Tibial artery (tissue), 4 donors: ENCODE data around the gene RPUSD4.

ENCODE experiments used
- DNase-seq, 2 donors: peaks; one replicate each; pipeline ENCODE4 v3.0.0-alpha.2; 2019
- H3K27ac ChIP-seq, 2 donors: fragments of 200-600 bp; sonication (generic) in 1 of 2; 1 replicate in 1 of 2; 2 replicates in 1 of 2; pipeline ENCODE4 v1.5.1; 2018 to 2019; ENCODE audit warnings: mild to moderate bottlenecking in 1 of 2
- H3K27me3 ChIP-seq, 2 donors: fragments of 200-600 bp; sonication (generic) in 1 of 2; one replicate each; pipeline versions ENCODE4 v1.5.1 to v1.6.0; 2016 to 2019
- H3K36me3 ChIP-seq, 3 donors: fragments of 200-600 bp; sonication (generic) in 2 of 3; one replicate each; pipeline ENCODE4 v1.5.1; 2016 to 2019; ENCODE audit warnings: mild to moderate bottlenecking in 2 of 3
- H3K4me1 ChIP-seq, 4 donors: fragments of 200-600 bp; sonication (generic) in 2 of 4; 1 replicate in 3 of 4; 2 replicates in 1 of 4; pipeline ENCODE4 v1.5.1; 2016 to 2019
- H3K4me3 ChIP-seq, 2 donors: fragments of 200-600 bp; sonication (generic) in 1 of 2; 1 replicate in 1 of 2; 2 replicates in 1 of 2; pipeline ENCODE4 v1.5.1; 2018 to 2019; ENCODE audit warnings: mild to moderate bottlenecking in 2 of 2
- H3K9me3 ChIP-seq, 3 donors: fragments of 200-600 bp; sonication (generic) in 1 of 3; one replicate each; pipeline ENCODE4 v1.5.1; 2016 to 2019
- CTCF ChIP-seq, 2 experiments: fragments of 200-600 bp in 1 of 2; fragments of 450-650 bp in 1 of 2; IDR thresholded peaks; one replicate each; pipeline ENCODE4 v1.5.1; 2017 to 2019; ENCODE audit warnings: antibody characterized with exemption in 2 of 2, mild to moderate bottlenecking in 1 of 2, moderate library complexity in 1 of 2
- intact Hi-C: fragments of 100-400 bp; cut with DNase I; formaldehyde crosslinking; loops from one replicate; pipeline ENCODE4 v1.15.0; 2023; ENCODE audit warnings: low total_unique reads

RPUSD4 gene

GRCh38 chr11:126164781-126165180 is 46.7 kb downstream of the RPUSD4 start:
- peaks cover 0 to 8% (median 4%) of the 10 kb centered on the region in 4 donors for H3K4me1 ChIP-seq
- no peaks in the 10 kb centered on the region for H3K9me3 ChIP-seq
- H3K4me3 ChIP-seq: no peak overlapping the region
- no peaks in the 10 kb centered on the region for H3K36me3 ChIP-seq
- H3K27me3 ChIP-seq: peaks cover 0 to 8% of the 10 kb centered on the region in 2 donors
- H3K27ac ChIP-seq: no peak overlapping the region
- no peak for DNase-seq
- intact Hi-C loops: no loop called here
- TF ChIP-seq CTCF (IDR thresholded peaks at IDR 0.05): no peak

GRCh38 chr11:126163779-126164178 is 47.7 kb downstream of the RPUSD4 start:
- Histone ChIP-seq H3K27ac (no peak overlapping the region), H3K4me3 (no peak overlapping the region), H3K36me3 (no peaks in the 10 kb centered on the region), H3K9me3 (no peaks in the 10 kb centered on the region), H3K4me1 (peaks cover 0 to 8% (median 4%) of the 10 kb centered on the region in 4 donors), H3K27me3 (peaks cover 0 to 9% of the 10 kb centered on the region in 2 donors)
- DNase-seq: no peak
- intact Hi-C loops: no loop called here
- no peak for TF ChIP-seq CTCF (IDR thresholded peaks at IDR 0.05)

GRCh38 chr11:126163074-126163700 is 48.3 kb downstream of the RPUSD4 start:
- no peak overlapping the region for H3K4me3 ChIP-seq
- no peaks in the 10 kb centered on the region for H3K9me3 ChIP-seq
- TF ChIP-seq CTCF (IDR thresholded peaks at IDR 0.05): no peak
- DNase-seq: no peak
- H3K4me1 ChIP-seq: peaks cover 0 to 8% (median 4%) of the 10 kb centered on the region in 4 donors
- intact Hi-C loops: no loop called here
- H3K27ac ChIP-seq: no peak overlapping the region
- peaks cover 0 to 9% of the 10 kb centered on the region in 2 donors for H3K27me3 ChIP-seq
- H3K36me3 ChIP-seq: no peaks in the 10 kb centered on the region

GRCh38 chr11:126162306-126163030 is 49.0 kb downstream of the RPUSD4 start:
- Histone ChIP-seq H3K9me3 (no peaks in the 10 kb centered on the region), H3K27me3 (peaks cover 0 to 9% of the 10 kb centered on the region in 2 donors), H3K36me3 (no peaks in the 10 kb centered on the region), H3K4me3 (no peak overlapping the region), H3K4me1 (peaks cover 0 to 8% (median 4%) of the 10 kb centered on the region in 4 donors), H3K27ac (no peak overlapping the region)
- no peak for TF ChIP-seq CTCF (IDR thresholded peaks at IDR 0.05)
- DNase-seq: no peak
- intact Hi-C loops: no loop called here

- Histone ChIP-seq H3K4me3 (no peak overlapping the region), H3K36me3 (no peaks in the 10 kb centered on the region), H3K27ac (no peak overlapping the region), H3K4me1 (peaks cover 0 to 8% (median 4%) of the 10 kb centered on the region in 4 donors), H3K9me3 (no peaks in the 10 kb centered on the region), H3K27me3 (peaks cover 0 to 9% of the 10 kb centered on the region in 2 donors)
- TF ChIP-seq CTCF (IDR thresholded peaks at IDR 0.05): no peak
- DNase-seq: no peak
- intact Hi-C loops: no loop called here
These were observed 50.4 kb downstream of the RPUSD4 start for GRCh38 chr11:126161023-126161391.
